OCI-LY7 (cell line): ENCODE data around the gene COL4A2. TPM values are rescaled to one million over a fixed set of nuclear protein-coding genes. Genes with fewer than 3 reads are reported as not detected.

Source experiments
- BruUV-seq: library from RNA; stranded (reverse); fragments of 400-500 nt; replicated peaks from 2 replicates; lab custom pipeline; 2021; lab: Mats Ljungman, UMichigan
- CTCF ChIA-PET: fragments of 300-600 bp; sonication (Branson Sonifier 250); formaldehyde crosslinking; loops from one replicate; lab custom pipeline; 2022; ENCODE audit warnings: antibody characterized with exemption; ENCODE audit not compliant: unreplicated experiment; lab: Charles Lee
- POLR2A ChIA-PET: fragments of 300-600 bp; sonication (Branson Sonifier 250); formaldehyde crosslinking; loops from one replicate; lab custom pipeline; 2022; ENCODE audit warnings: antibody characterized with exemption; lab: Charles Lee
- DNase-seq: peaks from one replicate; pipeline ENCODE4 v3.0.0-alpha.2; 2015; ENCODE audit warnings: low spot score
- H2AFZ ChIP-seq: fragments of 200-600 bp; sonication (generic), shearing (Covaris generic); 2 replicates; pipeline ENCODE4 v1.6.1; 2014; ENCODE audit warnings: mild to moderate bottlenecking, antibody characterized with exemption, low read length, moderate library complexity
- H3K27ac ChIP-seq: fragments of 200-600 bp; sonication (generic); 2 replicates; pipeline ENCODE4 v1.5.1; 2014; ENCODE audit warnings: mixed run types, low read depth, mild to moderate bottlenecking, moderate library complexity, low read length, inconsistent platforms; ENCODE audit not compliant: poor library complexity, severe bottlenecking
- H3K36me3 ChIP-seq: fragments of 200-600 bp; sonication (generic); 2 replicates; pipeline ENCODE4 v1.6.1; 2014; ENCODE audit warnings: mild to moderate bottlenecking, antibody characterized with exemption, low read length, moderate library complexity, mixed read lengths; ENCODE audit not compliant: insufficient read depth
- H3K4me1 ChIP-seq: fragments of 200-600 bp; sonication (generic); 2 replicates; pipeline ENCODE4 v1.5.1; 2014; ENCODE audit warnings: mild to moderate bottlenecking, low read length; ENCODE audit not compliant: insufficient read depth, poor library complexity, severe bottlenecking
- H3K4me2 ChIP-seq: fragments of 200-600 bp; sonication (generic); 2 replicates; pipeline ENCODE4 v1.6.1; 2014; ENCODE audit warnings: mild to moderate bottlenecking, low read length
- H3K4me3 ChIP-seq: fragments of 200-600 bp; sonication (generic); 2 replicates; pipeline ENCODE4 v1.5.1; 2014; ENCODE audit warnings: mild to moderate bottlenecking, low read depth, low read length; ENCODE audit not compliant: poor library complexity, severe bottlenecking
- H3K79me2 ChIP-seq: fragments of 200-600 bp; sonication (generic); 2 replicates; pipeline ENCODE4 v1.6.1; 2016; ENCODE audit warnings: low read depth, mild to moderate bottlenecking, low read length, moderate library complexity, mixed read lengths; ENCODE audit not compliant: insufficient read depth
- H3K9me2 ChIP-seq: fragments of 200-600 bp; sonication (generic); 2 replicates; pipeline ENCODE4 v1.6.1; 2016; ENCODE audit warnings: mild to moderate bottlenecking, low read length, mixed read lengths; ENCODE audit not compliant: insufficient read depth
- H3K9me3 ChIP-seq: fragments of 200-600 bp; sonication (generic); 2 replicates; pipeline ENCODE4 v1.6.1; 2014; ENCODE audit warnings: mild to moderate bottlenecking, mixed run types, low read length, mixed read lengths
- H4K20me1 ChIP-seq: fragments of 200-600 bp; sonication (generic); 2 replicates; pipeline ENCODE4 v1.6.1; 2014; ENCODE audit warnings: mild to moderate bottlenecking, antibody characterized with exemption, low read length, moderate library complexity, mixed read lengths; ENCODE audit not compliant: insufficient read depth
- EZH2phosphoT487 ChIP-seq: fragments of 200-600 bp; sonication (generic); IDR thresholded peaks from 2 replicates; pipeline ENCODE4 v1.6.1; 2018; ENCODE audit warnings: low read depth, borderline replicate concordance, mild to moderate bottlenecking, mixed run types, antibody characterized with exemption, low read length, moderate library complexity, mixed read lengths
- intact Hi-C: fragments of 100-400 bp; cut with micrococcal nuclease; formaldehyde crosslinking; loops from one replicate; pipeline ENCODE4 v1.10.0; 2022; ENCODE audit not compliant: unreplicated experiment
- total RNA-seq, 2 experiments: library from RNA; depleted of rRNA in 1 of 2; stranded (reverse); fragments of >200 nt in 1 of 2; shearing (Covaris generic) in 1 of 2; gene quantifications; 2 replicates each; pipeline ENCODE4 v1.2.3, GENCODE V29; 2014 to 2022
- TF ChIP-seq, protein P1 (sequence below): fragments of 200-600 bp; sonication (generic); conservative IDR thresholded peaks from 2 replicates; pipeline ENCODE4 v1.5.1; 2014; ENCODE audit warnings: mild to moderate bottlenecking, antibody characterized with exemption, low read length, moderate library complexity, mixed read lengths

COL4A2 gene
- total RNA-seq, 2 experiments from 2014 or later = 0.34 TPM; not detected in 1

DNA sequence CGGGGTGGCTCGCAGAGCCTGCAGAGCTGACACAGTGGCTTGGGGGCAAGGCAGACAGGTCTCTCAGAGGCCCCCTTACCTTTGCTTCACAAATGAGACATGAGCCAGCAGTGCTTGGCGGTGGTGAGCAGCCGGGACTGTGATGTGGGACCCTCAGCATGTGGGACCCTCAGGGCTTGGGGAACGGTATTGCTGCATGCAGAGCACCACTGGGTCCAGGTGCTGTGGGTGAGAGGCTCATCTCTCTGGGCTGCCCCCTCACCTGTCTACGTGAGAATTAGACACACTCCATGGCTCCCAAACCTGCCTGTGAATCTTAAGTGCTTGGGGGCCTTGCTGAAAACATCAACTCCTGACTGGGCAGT, 106.6 kb downstream of the COL4A2 start:
- TF ChIP-seq, protein P1, sequence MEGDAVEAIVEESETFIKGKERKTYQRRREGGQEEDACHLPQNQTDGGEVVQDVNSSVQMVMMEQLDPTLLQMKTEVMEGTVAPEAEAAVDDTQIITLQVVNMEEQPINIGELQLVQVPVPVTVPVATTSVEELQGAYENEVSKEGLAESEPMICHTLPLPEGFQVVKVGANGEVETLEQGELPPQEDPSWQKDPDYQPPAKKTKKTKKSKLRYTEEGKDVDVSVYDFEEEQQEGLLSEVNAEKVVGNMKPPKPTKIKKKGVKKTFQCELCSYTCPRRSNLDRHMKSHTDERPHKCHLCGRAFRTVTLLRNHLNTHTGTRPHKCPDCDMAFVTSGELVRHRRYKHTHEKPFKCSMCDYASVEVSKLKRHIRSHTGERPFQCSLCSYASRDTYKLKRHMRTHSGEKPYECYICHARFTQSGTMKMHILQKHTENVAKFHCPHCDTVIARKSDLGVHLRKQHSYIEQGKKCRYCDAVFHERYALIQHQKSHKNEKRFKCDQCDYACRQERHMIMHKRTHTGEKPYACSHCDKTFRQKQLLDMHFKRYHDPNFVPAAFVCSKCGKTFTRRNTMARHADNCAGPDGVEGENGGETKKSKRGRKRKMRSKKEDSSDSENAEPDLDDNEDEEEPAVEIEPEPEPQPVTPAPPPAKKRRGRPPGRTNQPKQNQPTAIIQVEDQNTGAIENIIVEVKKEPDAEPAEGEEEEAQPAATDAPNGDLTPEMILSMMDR = no peak
- TF ChIP-seq EZH2phosphoT487 = no peak
- POLR2A ChIA-PET = no interaction called here

DNA sequence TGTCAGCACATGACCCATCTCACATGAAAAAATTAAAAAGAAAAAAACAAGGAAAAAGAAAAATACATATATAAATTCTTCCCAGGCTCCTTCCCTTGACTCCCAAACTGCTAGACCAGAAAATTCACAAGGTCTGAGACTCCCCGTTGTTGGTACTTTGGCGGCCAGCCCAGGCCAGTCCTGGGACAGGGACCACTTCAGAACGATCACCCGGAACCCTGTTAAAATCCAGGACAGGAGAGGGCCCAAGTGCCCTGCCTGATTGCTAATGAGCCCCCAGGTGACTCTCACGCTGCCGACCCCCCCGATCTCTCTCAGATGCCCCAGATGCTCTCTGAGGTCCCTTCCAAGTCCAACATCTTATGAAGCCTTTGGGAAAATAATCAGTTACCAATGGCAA, 107.2 kb downstream of the COL4A2 start:
- H2AFZ ChIP-seq = no peak overlapping the region
- H3K9me2 ChIP-seq = no peaks in the 10 kb centered on the region
- no peaks in the 10 kb centered on the region for H3K4me1 ChIP-seq
- no peaks in the 10 kb centered on the region for H3K79me2 ChIP-seq
- TF ChIP-seq, protein P1 = no peak
- TF ChIP-seq EZH2phosphoT487 = no peak
- no peak overlapping the region for H3K4me3 ChIP-seq
- intact Hi-C loops = no loop called here
- CTCF ChIA-PET = no interaction called here
- POLR2A ChIA-PET = no interaction called here
- no peaks in the 10 kb centered on the region for H4K20me1 ChIP-seq
- no peaks in the 10 kb centered on the region for H3K9me3 ChIP-seq
- no peak overlapping the region for H3K27ac ChIP-seq
- H3K36me3 ChIP-seq = no peaks in the 10 kb centered on the region
- no peak for DNase-seq
- no TSS peak for BruUV-seq
- H3K4me2 ChIP-seq = no peak overlapping the region

More for the DNA sequence above, 106.6 kb downstream of the COL4A2 start:
- Histone ChIP-seq H3K4me3 (no peak overlapping the region), H3K9me3 (no peaks in the 10 kb centered on the region), H3K27ac (no peak overlapping the region), H3K4me1 (no peaks in the 10 kb centered on the region), H3K9me2 (no peaks in the 10 kb centered on the region), H4K20me1 (no peaks in the 10 kb centered on the region), H3K4me2 (no peak overlapping the region), H2AFZ (no peak overlapping the region), H3K36me3 (no peaks in the 10 kb centered on the region), H3K79me2 (no peaks in the 10 kb centered on the region)
- intact Hi-C loops = loop anchor here (2.0 kb wide), 1 partner anchor 191 kb away; no protein-coding TSS in a partner anchor
- no peak for DNase-seq
- no TSS peak for BruUV-seq
- CTCF ChIA-PET = no interaction called here

DNA sequence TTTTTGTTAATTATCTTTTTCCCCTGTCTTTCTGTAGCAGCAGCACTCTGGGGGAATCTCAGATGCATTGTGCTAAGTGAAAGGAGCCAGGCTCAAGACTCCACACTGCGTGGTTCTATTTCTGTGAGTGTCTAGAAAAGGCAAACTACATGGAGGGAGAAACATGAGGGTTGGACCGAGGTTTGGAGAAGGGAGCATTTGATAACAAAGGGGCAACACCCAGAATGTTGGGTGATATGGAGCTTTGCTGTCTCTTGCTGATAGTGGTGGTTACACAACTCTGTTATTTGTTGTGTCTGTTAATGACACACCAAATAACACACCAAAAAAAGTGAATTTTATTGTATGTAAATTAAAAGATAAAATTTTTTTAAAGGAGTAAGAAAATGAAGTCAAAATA, 107.8 kb downstream of the COL4A2 start:
- ChIA-PET CTCF (no interaction called here), POLR2A (no interaction called here)
- H4K20me1 ChIP-seq = no peaks in the 10 kb centered on the region
- H3K4me1 ChIP-seq = no peaks in the 10 kb centered on the region
- intact Hi-C loops = no loop called here
- no peak overlapping the region for H3K4me3 ChIP-seq
- DNase-seq = no peak
- no peak overlapping the region for H3K27ac ChIP-seq
- H3K9me3 ChIP-seq = no peaks in the 10 kb centered on the region
- TF ChIP-seq EZH2phosphoT487 = no peak
- TF ChIP-seq, protein P1 = no peak
- no peaks in the 10 kb centered on the region for H3K9me2 ChIP-seq
- BruUV-seq = no TSS peak
- no peak overlapping the region for H3K4me2 ChIP-seq
- no peaks in the 10 kb centered on the region for H3K36me3 ChIP-seq
- no peak overlapping the region for H2AFZ ChIP-seq
- no peaks in the 10 kb centered on the region for H3K79me2 ChIP-seq
